Neural cell (in vitro differentiated cells): ENCODE results near the gene CHPF. TPM values are rescaled to one million over a fixed set of nuclear protein-coding genes. Genes with fewer than 3 reads are reported as not detected.

Experiments used
- H2AFZ ChIP-seq: fragments of 200-600, 300-800 bp; sonication (generic), shearing (Covaris generic); 2 replicates; pipeline ENCODE4 v1.6.0; 2014; ENCODE audit warnings: low read depth, mild to moderate bottlenecking, antibody characterized with exemption, low read length, moderate library complexity
- H3F3A ChIP-seq: fragments of 200-600 bp; shearing (Covaris generic); 2 replicates; pipeline ENCODE4 v1.6.1; 2016; ENCODE audit warnings: mild to moderate bottlenecking, moderate library complexity, mixed read lengths, antibody characterized with exemption, low read length; ENCODE audit not compliant: insufficient read depth, poor library complexity, severe bottlenecking
- H3K27ac ChIP-seq: fragments of 200-600, 300-800 bp; sonication (generic), shearing (Covaris generic); 2 replicates; pipeline ENCODE4 v1.5.1; 2014; ENCODE audit warnings: mild to moderate bottlenecking, low read length, moderate library complexity
- H3K27me3 ChIP-seq: fragments of 300-800, 200-600 bp; sonication (generic), shearing (Covaris generic); 2 replicates; pipeline ENCODE4 v1.6.0; 2014; ENCODE audit warnings: mild to moderate bottlenecking, low read depth, low read length, moderate library complexity; ENCODE audit not compliant: insufficient read depth
- H3K36me3 ChIP-seq: fragments of 300-800, 200-600 bp; sonication (generic), shearing (Covaris generic); 2 replicates; pipeline ENCODE4 v1.5.1; 2014; ENCODE audit warnings: mild to moderate bottlenecking, antibody characterized with exemption, low read length, moderate library complexity; ENCODE audit not compliant: insufficient read depth
- H3K4me2 ChIP-seq: fragments of 300-800, 200-600 bp; sonication (generic), shearing (Covaris generic); 2 replicates; pipeline ENCODE4 v1.6.0; 2014; ENCODE audit warnings: mild to moderate bottlenecking, low read length
- H3K4me3 ChIP-seq: fragments of 300-800, 200-600 bp; sonication (generic), shearing (Covaris generic); 2 replicates; pipeline ENCODE4 v1.5.1; 2014; ENCODE audit warnings: mild to moderate bottlenecking, low read length, moderate library complexity
- H3K79me2 ChIP-seq: fragments of 200-600 bp; shearing (Covaris generic); replicated peaks from 2 replicates; pipeline ENCODE4 v1.6.0; 2014; ENCODE audit warnings: mild to moderate bottlenecking, low read length, moderate library complexity; ENCODE audit not compliant: insufficient read depth
- H3K9ac ChIP-seq: fragments of 300-800, 200-600 bp; sonication (generic), shearing (Covaris generic); 2 replicates; pipeline ENCODE4 v1.6.1; 2016; ENCODE audit warnings: mild to moderate bottlenecking, low read length, mixed read lengths
- H3K9me2 ChIP-seq: fragments of 200-600 bp; shearing (Covaris generic); 2 replicates; pipeline ENCODE4 v1.6.1; 2016; ENCODE audit warnings: mild to moderate bottlenecking, low read length, mixed read lengths; ENCODE audit not compliant: insufficient read depth
- H3K9me3 ChIP-seq: fragments of 200-600, 300-800 bp; sonication (generic), shearing (Covaris generic); 2 replicates; pipeline ENCODE4 v1.6.1; 2016; ENCODE audit warnings: mild to moderate bottlenecking, mixed run types, low read length, moderate library complexity, mixed read lengths
- H4K20me1 ChIP-seq: fragments of 200-600 bp; shearing (Covaris generic); 2 replicates; pipeline ENCODE4 v1.6.1; 2016; ENCODE audit warnings: mild to moderate bottlenecking, mixed run types; ENCODE audit not compliant: insufficient read depth
- CTCF ChIP-seq: fragments of 450-650 bp; IDR thresholded peaks from 2 replicates; pipeline ENCODE4 v1.5.1; 2014; ENCODE audit warnings: antibody characterized with exemption, mild to moderate bottlenecking, moderate library complexity; ENCODE audit not compliant: poor library complexity, severe bottlenecking
- EP300 ChIP-seq: fragments of 450-650 bp; conservative IDR thresholded peaks from 2 replicates; pipeline ENCODE4 v1.6.1; 2014; ENCODE audit warnings: antibody characterized with exemption, mild to moderate bottlenecking, moderate library complexity; ENCODE audit not compliant: poor library complexity, severe bottlenecking
- EZH2 ChIP-seq: fragments of 200-600, 300-800 bp; shearing (Covaris generic), sonication (generic); IDR thresholded peaks from 2 replicates; pipeline ENCODE4 v1.6.1; 2014; ENCODE audit warnings: antibody characterized with exemption, low read length, borderline replicate concordance, mild to moderate bottlenecking; ENCODE audit not compliant: insufficient read depth, poor library complexity, severe bottlenecking
- MXI1 ChIP-seq: fragments of 450-650 bp; conservative IDR thresholded peaks from 2 replicates; pipeline ENCODE4 v1.6.1; 2014; ENCODE audit warnings: antibody characterized with exemption, mild to moderate bottlenecking; ENCODE audit not compliant: poor library complexity, severe bottlenecking
- POLR2AphosphoS5 ChIP-seq: IDR thresholded peaks from 2 replicates; pipeline ENCODE4 v1.6.1; 2012
- RAD21 ChIP-seq: fragments of 450-650 bp; conservative IDR thresholded peaks from 2 replicates; pipeline ENCODE4 v1.6.1; 2014; ENCODE audit warnings: antibody characterized with exemption, mild to moderate bottlenecking, moderate library complexity
- SMC3 ChIP-seq: fragments of 450-650 bp; conservative IDR thresholded peaks from 2 replicates; pipeline ENCODE4 v1.6.1; 2014; ENCODE audit warnings: antibody characterized with exemption, mild to moderate bottlenecking, moderate library complexity; ENCODE audit not compliant: poor library complexity
- TAF1 ChIP-seq: IDR thresholded peaks from 2 replicates; pipeline ENCODE4 v1.6.1; 2012; ENCODE audit warnings: low read depth
- polyA plus RNA-seq: library from polyadenylated mRNA; depleted of rRNA; stranded (reverse); fragments of >200 nt; gene quantifications from 2 replicates; pipeline ENCODE4 v1.2.3, GENCODE V29; 2014
- TF ChIP-seq, protein P1 (sequence below): IDR thresholded peaks from 2 replicates; pipeline ENCODE4 v1.6.1; 2012; ENCODE audit warnings: borderline replicate concordance

The CHPF gene
- polyA plus RNA-seq, 1 donor from 2014 or later, result 28.6 TPM

GRCh38 chr2:219502618-219503017 is 41.0 kb downstream of the CHPF start:
- no peak for TF ChIP-seq POLR2AphosphoS5
- no peak for TF ChIP-seq EP300
- TF ChIP-seq CTCF, result no peak
- no peak for TF ChIP-seq SMC3
- no peak for TF ChIP-seq EZH2
- TF ChIP-seq RAD21, result no peak
- TF ChIP-seq TAF1, result no peak
- TF ChIP-seq MXI1, result no peak
- TF ChIP-seq, protein P1, sequence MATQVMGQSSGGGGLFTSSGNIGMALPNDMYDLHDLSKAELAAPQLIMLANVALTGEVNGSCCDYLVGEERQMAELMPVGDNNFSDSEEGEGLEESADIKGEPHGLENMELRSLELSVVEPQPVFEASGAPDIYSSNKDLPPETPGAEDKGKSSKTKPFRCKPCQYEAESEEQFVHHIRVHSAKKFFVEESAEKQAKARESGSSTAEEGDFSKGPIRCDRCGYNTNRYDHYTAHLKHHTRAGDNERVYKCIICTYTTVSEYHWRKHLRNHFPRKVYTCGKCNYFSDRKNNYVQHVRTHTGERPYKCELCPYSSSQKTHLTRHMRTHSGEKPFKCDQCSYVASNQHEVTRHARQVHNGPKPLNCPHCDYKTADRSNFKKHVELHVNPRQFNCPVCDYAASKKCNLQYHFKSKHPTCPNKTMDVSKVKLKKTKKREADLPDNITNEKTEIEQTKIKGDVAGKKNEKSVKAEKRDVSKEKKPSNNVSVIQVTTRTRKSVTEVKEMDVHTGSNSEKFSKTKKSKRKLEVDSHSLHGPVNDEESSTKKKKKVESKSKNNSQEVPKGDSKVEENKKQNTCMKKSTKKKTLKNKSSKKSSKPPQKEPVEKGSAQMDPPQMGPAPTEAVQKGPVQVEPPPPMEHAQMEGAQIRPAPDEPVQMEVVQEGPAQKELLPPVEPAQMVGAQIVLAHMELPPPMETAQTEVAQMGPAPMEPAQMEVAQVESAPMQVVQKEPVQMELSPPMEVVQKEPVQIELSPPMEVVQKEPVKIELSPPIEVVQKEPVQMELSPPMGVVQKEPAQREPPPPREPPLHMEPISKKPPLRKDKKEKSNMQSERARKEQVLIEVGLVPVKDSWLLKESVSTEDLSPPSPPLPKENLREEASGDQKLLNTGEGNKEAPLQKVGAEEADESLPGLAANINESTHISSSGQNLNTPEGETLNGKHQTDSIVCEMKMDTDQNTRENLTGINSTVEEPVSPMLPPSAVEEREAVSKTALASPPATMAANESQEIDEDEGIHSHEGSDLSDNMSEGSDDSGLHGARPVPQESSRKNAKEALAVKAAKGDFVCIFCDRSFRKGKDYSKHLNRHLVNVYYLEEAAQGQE, result no peak
- H3K79me2 ChIP-seq, result no peaks in the 10 kb centered on the region
- no peaks in the 10 kb centered on the region for H3K9me3 ChIP-seq
- no peak overlapping the region for H3K4me2 ChIP-seq
- peaks cover 10% of the 10 kb centered on the region for H3K27me3 ChIP-seq
- no peaks in the 10 kb centered on the region for H3F3A ChIP-seq
- no peaks in the 10 kb centered on the region for H3K36me3 ChIP-seq
- H3K27ac ChIP-seq, result no peak overlapping the region
- no peak overlapping the region for H3K4me3 ChIP-seq
- H3K9ac ChIP-seq, result no peak overlapping the region
- no peaks in the 10 kb centered on the region for H4K20me1 ChIP-seq
- no peaks in the 10 kb centered on the region for H3K9me2 ChIP-seq
- no peak overlapping the region for H2AFZ ChIP-seq

DNA sequence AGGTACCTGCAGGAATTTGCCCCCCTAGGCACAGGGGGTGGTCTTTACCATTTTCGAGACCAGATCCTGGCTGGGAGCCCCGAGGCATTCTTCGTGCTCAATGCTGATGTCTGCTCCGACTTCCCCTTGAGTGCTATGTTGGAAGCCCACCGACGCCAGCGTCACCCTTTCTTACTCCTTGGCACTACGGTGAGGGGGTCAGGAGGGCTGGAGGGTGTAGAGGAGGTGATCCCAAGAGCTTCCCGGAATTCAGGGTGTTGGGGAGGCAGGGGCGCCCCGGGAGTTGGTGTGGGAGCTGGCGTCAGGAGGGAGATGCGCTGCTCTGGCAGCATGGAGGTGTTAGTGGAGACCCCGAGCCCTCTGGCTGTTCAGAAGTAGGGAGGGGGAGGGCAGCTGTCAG is 41.8 kb downstream of the CHPF start:
- H3K4me2 ChIP-seq, result no peak overlapping the region

More for the DNA sequence above, 41.8 kb downstream of the CHPF start:
- H3K4me3 ChIP-seq, result no peak overlapping the region
- no peaks in the 10 kb centered on the region for H4K20me1 ChIP-seq
- H3K79me2 ChIP-seq, result no peaks in the 10 kb centered on the region
- H3K27ac ChIP-seq, result no peak overlapping the region
- no peaks in the 10 kb centered on the region for H3K36me3 ChIP-seq
- peaks cover 18% of the 10 kb centered on the region for H3K27me3 ChIP-seq
- no peaks in the 10 kb centered on the region for H3K9me2 ChIP-seq
- no peaks in the 10 kb centered on the region for H3F3A ChIP-seq
- TF ChIP-seq EP300 (no peak), CTCF (no peak), TAF1 (no peak), POLR2AphosphoS5 (no peak), MXI1 (no peak), EZH2 (no peak), RAD21 (no peak), SMC3 (no peak)
- TF ChIP-seq, protein P1, result no peak
- peak overlapping the region; percentile 5 for H3K9ac ChIP-seq
- no peaks in the 10 kb centered on the region for H3K9me3 ChIP-seq
- H2AFZ ChIP-seq, result no peak overlapping the region
